NCI-H1436 treated with DMSO at 0.1 percent for 48 hours (cell line): Measurements from ENCODE around the gene ARFGEF2.
"Not testable (repeated sequence)": the region's sequence is repeated elsewhere in the genome, so short reads cannot be mapped to it uniquely, and the experiment has no call there.

Experiments used
- DNase-seq: peaks from one replicate; lab custom pipeline; 2025; lab: John Stamatoyannopoulos, UW

ARFGEF2 gene

GRCh38 chr20:48952656-48953055 lies 31.1 kb downstream of the ARFGEF2 start:
- no peak for DNase-seq

- DNase-seq, result no peak
These were observed 32.1 kb downstream of the ARFGEF2 start for GRCh38 chr20:48953653-48954052.

DNA sequence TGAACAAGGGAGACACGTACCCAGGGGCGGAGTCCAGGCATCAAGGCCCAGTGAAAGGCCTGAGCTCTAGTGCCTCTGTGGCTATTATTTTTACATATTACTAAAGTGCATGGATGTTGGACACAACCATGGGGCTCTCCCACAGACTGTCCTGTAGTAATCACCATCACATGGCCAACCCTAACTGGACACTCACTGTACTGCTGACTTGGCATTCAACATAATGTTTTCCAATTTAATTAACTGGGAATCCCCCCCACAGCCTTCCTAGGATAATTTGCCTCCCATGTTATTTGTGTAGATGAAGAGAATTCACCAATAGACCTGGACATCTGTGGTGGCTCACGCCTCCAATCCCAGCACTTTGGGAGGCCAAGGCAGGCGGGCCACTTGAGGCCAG lies 34.5 kb downstream of the ARFGEF2 start:
- no peak for DNase-seq

GRCh38 chr20:48957053-48957481 lies 35.6 kb downstream of the ARFGEF2 start:
- no peak for DNase-seq

- no peak for DNase-seq
These were observed 36.0 kb downstream of the ARFGEF2 start for GRCh38 chr20:48957533-48957932.

- DNase-seq, result no peak
These were observed 37.2 kb downstream of the ARFGEF2 start for GRCh38 chr20:48958743-48959142.

DNA sequence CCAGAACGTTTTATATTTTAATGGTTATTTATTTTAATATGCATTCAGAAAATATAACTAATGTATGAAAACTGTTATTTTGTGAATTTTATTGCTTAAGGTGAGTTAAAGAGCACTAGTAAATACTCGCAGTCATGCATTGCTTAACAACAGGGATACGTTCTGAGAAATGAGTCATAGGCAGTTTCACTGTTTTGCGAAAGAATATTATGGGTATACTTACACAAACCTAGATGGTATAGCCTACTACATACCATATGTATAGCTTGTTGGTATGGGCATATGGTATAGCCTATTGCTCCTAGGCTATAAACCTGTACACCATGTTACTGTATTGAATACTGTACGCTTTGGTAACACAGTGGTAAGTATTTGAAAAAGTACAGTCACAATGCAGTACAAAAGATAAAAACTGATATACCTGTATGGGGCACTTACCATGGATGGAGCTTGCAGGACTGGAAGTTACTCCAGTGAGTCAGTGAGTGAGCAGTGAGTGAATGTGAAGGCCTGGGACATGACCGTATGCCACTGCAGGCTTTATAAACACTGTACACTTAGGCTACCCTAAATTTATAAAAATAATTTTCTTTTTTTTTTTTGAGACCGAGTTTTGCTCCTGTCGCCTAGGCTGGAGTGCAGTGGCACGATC lies 38.5 kb downstream of the ARFGEF2 start:
- no peak for DNase-seq

GRCh38 chr20:48962421-48962820 lies 40.9 kb downstream of the ARFGEF2 start:
- no peak for DNase-seq

- no peak for DNase-seq
These were observed 41.7 kb downstream of the ARFGEF2 start for GRCh38 chr20:48962976-48963771.

DNA sequence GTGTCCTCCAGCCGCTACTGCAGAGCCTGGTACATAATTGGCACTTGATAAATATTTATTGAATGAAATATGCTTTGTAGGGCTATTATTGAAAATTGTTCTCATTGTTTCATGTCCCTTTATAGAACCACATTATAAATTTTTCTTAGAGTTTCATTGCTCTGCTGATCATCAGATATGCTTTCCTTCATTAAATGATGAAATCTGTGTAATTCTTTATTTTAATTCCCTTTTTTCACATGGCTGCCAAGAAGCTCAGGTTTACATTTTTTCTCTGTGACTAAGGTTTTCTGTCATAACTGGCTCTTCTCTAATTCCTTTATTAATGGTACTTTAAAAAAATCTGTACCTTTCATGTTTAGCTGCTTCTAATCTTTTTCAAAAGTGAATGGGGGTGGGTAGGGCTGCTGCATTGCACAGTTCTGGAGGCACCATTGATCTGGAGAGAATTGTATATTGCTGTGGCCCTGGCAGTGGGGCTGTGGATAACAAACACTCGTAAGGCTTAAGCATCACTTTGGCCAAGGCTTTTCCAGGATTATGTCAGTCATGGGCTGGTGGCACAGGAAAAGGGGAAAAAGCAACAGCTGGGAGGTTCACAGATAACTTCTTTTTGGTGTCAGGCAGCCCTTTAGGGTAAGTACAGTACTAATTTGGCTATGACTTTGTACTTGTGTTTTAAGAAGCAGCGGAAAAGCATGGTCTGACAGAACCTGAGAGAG lies 43.8 kb downstream of the ARFGEF2 start:
- no peak for DNase-seq

DNA sequence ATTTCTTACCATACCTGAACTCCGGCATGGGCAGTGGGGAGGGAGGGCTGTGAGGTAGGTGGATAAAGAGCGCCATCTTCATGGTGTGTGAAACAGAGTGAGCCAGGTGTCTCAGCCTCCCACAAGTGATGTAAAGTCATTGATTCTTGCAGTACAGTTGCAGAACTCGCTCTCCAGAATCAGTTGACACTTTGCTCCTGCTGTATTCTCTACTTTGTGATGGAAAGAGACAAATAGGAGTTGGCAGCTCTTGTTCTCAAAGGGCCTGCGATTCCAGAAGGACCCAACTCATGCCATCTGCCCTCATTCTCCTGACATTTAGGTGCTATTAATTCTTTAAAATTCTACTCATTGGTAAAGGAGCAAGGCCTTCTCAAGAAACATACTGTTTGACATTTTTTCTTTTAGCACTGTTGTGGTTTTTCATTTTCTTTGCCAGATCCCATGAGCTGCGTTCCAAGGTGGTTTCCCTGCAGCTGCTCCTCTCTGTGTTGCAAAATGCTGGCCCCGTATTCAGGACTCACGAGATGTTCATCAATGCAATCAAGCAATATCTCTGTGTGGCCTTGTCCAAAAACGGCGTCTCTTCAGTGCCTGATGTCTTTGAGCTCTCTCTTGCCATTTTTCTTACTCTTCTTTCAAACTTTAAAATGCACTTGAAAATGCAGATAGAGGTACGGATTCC lies 49.3 kb downstream of the ARFGEF2 start:
- DNase-seq, result no peak

DNA sequence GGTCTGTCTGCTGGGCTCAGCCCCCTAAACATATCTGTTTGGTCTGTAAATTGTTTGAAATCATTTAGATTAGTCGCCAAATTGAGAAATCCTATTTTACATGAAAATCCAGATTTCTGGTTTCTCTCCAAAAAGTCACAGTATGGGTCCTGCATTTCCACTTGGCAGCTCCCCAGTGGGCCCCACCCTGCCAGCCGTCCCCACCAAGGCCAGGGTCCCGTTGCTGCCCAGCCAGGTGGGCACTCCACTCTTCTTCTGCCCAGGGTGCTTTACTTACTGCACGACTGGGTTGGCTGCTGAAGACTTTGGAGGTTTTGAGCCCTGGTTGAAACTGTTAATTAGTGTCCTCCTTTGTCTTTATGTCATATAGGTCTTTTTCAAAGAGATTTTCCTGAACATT lies 50.4 kb downstream of the ARFGEF2 start:
- DNase-seq, result no peak

- no peak for DNase-seq
These were observed 51.3 kb downstream of the ARFGEF2 start for GRCh38 chr20:48972816-48973215.

- DNase-seq, result no peak
These were observed 54.4 kb downstream of the ARFGEF2 start for GRCh38 chr20:48975955-48976354.

DNA sequence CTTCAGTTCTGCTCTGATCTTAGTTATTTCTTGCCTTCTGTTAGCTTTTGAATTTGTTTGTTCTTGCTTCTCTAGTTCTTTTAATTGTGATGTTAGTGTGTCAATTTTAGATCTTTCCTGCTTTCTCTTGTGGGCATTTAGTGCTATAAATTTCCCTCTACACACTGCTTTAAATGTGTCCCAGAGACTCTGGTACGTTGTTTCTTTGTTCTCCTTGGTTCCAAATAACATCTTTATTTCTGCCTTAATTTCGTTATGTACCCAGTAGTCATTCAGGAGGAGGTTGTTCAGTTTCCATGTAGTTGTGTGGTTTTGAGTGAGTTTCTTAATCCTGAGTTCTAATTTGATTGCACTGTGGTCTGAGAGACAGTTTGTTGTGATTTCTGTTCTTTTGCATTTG lies 58.5 kb downstream of the ARFGEF2 start:
- DNase-seq, result not testable (repeated sequence)

- DNase-seq, result no peak
These were observed 62.2 kb downstream of the ARFGEF2 start for GRCh38 chr20:48983423-48984400.

- DNase-seq, result no peak
These were observed 63.2 kb downstream of the ARFGEF2 start for GRCh38 chr20:48984575-48985219.

- DNase-seq, result no peak
These were observed 65.4 kb downstream of the ARFGEF2 start for GRCh38 chr20:48986899-48987298.

DNA sequence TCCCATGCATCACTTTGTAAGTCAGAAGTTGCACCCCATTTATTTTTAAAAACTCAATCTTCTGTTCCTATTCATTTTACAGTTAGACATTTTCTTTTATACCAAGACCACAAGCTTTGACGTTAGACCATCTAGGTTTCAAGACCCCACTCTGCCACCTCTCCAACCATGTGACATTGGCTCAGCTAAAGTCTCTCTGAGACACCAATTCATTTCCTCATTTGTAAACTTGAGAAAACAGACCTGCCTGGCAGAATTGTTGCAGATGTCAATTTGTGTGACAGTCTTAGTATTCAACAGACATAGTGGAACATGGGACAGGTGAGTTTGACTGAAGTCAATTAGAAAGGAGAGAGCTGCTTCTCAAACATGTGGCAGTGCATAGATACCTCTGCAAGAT lies 69.0 kb downstream of the ARFGEF2 start:
- no peak for DNase-seq

- DNase-seq, result no peak
These were observed 74.1 kb downstream of the ARFGEF2 start for GRCh38 chr20:48995589-48995988.
